ENCODE data around the gene SORCS2.

SORCS2 gene

GRCh38 chr4:7340553-7341433, 148.5 kb downstream of the SORCS2 start:
- TF ChIP-seq MYC (IDR thresholded peaks at IDR 0.05; ENCODE audit: low read depth, low read length) (no peak), POLR2A (IDR thresholded peaks at IDR 0.05; ENCODE audit: extremely low read depth, insufficient read length) (no peak)
- TF ChIP-seq, protein P1, sequence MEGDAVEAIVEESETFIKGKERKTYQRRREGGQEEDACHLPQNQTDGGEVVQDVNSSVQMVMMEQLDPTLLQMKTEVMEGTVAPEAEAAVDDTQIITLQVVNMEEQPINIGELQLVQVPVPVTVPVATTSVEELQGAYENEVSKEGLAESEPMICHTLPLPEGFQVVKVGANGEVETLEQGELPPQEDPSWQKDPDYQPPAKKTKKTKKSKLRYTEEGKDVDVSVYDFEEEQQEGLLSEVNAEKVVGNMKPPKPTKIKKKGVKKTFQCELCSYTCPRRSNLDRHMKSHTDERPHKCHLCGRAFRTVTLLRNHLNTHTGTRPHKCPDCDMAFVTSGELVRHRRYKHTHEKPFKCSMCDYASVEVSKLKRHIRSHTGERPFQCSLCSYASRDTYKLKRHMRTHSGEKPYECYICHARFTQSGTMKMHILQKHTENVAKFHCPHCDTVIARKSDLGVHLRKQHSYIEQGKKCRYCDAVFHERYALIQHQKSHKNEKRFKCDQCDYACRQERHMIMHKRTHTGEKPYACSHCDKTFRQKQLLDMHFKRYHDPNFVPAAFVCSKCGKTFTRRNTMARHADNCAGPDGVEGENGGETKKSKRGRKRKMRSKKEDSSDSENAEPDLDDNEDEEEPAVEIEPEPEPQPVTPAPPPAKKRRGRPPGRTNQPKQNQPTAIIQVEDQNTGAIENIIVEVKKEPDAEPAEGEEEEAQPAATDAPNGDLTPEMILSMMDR (IDR thresholded peaks at IDR 0.05; ENCODE audit: low read depth, low read length), result no peak
- TF ChIP-seq, protein P2, sequence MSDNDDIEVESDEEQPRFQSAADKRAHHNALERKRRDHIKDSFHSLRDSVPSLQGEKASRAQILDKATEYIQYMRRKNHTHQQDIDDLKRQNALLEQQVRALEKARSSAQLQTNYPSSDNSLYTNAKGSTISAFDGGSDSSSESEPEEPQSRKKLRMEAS (IDR thresholded peaks at IDR 0.05; ENCODE audit: low read depth, low read length), result no peak
- DNase-seq (ENCODE audit: low read depth), result no peak
- H3K4me3 ChIP-seq (ENCODE audit: low read depth, low read length), result no peak overlapping the region

DNA sequence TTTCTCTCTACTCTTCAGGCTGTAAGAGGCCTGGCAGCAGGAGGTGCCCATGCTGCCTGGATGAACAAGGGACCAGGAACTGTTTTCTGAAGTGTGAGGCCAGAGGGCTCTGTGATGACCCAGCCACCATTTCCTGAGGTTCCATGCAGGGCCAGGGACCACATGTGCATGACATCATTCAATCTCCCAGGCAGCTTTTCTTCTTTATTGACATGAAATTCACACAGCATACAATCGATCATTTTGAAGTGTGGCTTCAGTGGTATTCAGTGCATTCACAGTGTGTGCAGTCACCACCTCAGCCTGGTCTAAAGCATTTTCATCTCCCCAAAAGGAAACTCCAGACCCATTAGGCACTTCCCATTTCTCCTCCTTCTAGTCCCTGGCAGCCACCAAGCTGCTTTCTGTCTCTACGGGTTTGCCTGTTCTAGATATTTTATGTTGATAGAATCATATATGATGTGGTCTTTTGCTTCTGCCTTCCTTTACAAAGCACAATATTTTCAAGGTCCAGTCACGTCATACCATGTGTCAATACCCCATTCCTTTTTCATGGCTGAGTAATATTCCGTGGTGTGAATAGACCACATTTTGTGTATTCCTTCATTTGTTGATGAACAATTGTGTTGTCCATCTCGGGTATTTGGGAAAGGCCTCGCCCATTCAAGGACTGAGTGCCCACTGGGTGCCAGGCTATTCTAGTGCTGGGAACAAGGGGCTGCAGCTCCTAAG, 149.3 kb downstream of the SORCS2 start:
- no peak for DNase-seq (ENCODE audit: low read depth)
- TF ChIP-seq, protein P2 (IDR thresholded peaks at IDR 0.05; ENCODE audit: low read depth, low read length), result no peak
- no peak for TF ChIP-seq MYC (IDR thresholded peaks at IDR 0.05; ENCODE audit: low read depth, low read length)
- TF ChIP-seq POLR2A (IDR thresholded peaks at IDR 0.05; ENCODE audit: extremely low read depth, insufficient read length), result no peak
- TF ChIP-seq, protein P1 (IDR thresholded peaks at IDR 0.05; ENCODE audit: low read depth, low read length), result no peak

GRCh38 chr4:7342223-7343080, 150.1 kb downstream of the SORCS2 start:
- no peak for DNase-seq (ENCODE audit: low read depth)
- no peak overlapping the region for H3K4me3 ChIP-seq (ENCODE audit: low read depth, low read length)
- TF ChIP-seq POLR2A (IDR thresholded peaks at IDR 0.05; ENCODE audit: extremely low read depth, insufficient read length) (no peak), MYC (IDR thresholded peaks at IDR 0.05; ENCODE audit: low read depth, low read length) (no peak)
- TF ChIP-seq, protein P1 (IDR thresholded peaks at IDR 0.05; ENCODE audit: low read depth, low read length), result no peak
- TF ChIP-seq, protein P2 (IDR thresholded peaks at IDR 0.05; ENCODE audit: low read depth, low read length), result no peak

More for the DNA sequence above, 149.3 kb downstream of the SORCS2 start:
- H3K4me3 ChIP-seq (ENCODE audit: low read depth, low read length), result no peak overlapping the region

- DNase-seq (ENCODE audit: low read depth), result no peak
- TF ChIP-seq, protein P2 (IDR thresholded peaks at IDR 0.05; ENCODE audit: low read depth, low read length), result no peak
- TF ChIP-seq MYC (IDR thresholded peaks at IDR 0.05; ENCODE audit: low read depth, low read length) (no peak), POLR2A (IDR thresholded peaks at IDR 0.05; ENCODE audit: extremely low read depth, insufficient read length) (no peak)
- TF ChIP-seq, protein P1 (IDR thresholded peaks at IDR 0.05; ENCODE audit: low read depth, low read length), result no peak
- no peak overlapping the region for H3K4me3 ChIP-seq (ENCODE audit: low read depth, low read length)
Measured at GRCh38 chr4:7343081-7343655, 150.8 kb downstream of the SORCS2 start.

DNA sequence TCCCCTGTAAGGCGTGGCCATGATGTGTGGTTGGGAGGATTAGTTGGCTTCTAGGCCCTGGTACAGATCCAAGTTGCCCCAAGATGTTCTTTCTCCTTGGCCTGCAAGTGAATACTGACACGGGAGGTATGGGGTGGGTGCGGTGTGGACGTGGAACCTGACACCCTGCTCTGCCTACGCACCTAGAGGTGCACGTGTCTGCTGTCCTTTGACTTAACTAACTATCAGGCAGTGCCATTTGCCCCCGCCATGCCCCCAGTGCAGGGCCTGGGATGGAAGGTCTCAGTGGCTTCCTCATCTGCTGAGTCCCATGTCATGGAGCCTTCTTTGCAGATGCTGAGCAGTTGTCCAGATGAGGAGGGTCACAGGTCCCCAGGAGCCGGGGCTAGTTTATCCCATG, 151.6 kb downstream of the SORCS2 start:
- TF ChIP-seq, protein P1 (IDR thresholded peaks at IDR 0.05; ENCODE audit: low read depth, low read length), result no peak
- no peak for TF ChIP-seq POLR2A (IDR thresholded peaks at IDR 0.05; ENCODE audit: extremely low read depth, insufficient read length)
- TF ChIP-seq MYC (IDR thresholded peaks at IDR 0.05; ENCODE audit: low read depth, low read length), result no peak
- TF ChIP-seq, protein P2 (IDR thresholded peaks at IDR 0.05; ENCODE audit: low read depth, low read length), result no peak
- no peak for DNase-seq (ENCODE audit: low read depth)
- no peak overlapping the region for H3K4me3 ChIP-seq (ENCODE audit: low read depth, low read length)
